NCI-H1417 (cell line): ENCODE results near the gene FAM161B.
"Not testable (repeated sequence)": the region's sequence is repeated elsewhere in the genome, so short reads cannot be mapped to it uniquely, and the experiment has no call there.

Source experiments
- DNase-seq, 3 experiments: peaks; one replicate each; lab custom pipeline; 2025; lab: John Stamatoyannopoulos, UW

The FAM161B gene

DNA sequence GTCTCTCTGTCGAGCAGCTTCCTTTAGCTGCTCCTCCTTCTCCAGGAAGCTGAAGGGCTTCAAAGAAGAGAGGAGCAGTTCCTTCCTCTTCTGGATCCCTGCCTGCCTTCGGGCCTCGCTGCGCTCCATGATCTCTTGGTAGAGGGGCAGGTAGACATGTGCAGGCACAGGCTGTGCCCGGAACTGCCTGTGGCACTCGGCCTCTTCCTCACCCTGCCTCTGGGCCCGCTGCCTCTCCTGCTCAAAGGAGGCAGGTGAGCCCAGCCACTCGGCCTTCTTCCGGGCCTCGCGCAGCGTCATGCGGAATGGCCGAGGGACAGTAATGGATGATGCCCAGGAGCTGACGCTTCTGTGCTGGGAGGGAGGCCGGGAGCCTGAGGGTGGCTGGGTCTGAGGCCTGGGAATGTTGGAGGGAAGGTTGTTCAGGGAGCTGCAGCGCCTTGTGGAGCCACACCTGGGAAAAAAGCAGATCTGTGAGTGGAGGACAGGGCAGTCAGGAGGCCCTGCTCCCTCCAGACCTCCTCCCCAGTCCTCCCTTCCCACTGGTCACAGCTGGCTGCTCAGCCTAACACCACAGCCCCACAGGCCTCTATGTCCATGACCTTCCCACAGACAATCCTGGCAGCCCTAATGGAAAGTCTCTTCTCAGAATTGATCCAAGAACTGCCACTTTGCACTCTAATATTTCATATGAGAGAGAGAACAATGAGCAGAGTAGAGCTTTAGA is 5.3 kb downstream of the FAM161B start:
- no peak for DNase-seq

DNA sequence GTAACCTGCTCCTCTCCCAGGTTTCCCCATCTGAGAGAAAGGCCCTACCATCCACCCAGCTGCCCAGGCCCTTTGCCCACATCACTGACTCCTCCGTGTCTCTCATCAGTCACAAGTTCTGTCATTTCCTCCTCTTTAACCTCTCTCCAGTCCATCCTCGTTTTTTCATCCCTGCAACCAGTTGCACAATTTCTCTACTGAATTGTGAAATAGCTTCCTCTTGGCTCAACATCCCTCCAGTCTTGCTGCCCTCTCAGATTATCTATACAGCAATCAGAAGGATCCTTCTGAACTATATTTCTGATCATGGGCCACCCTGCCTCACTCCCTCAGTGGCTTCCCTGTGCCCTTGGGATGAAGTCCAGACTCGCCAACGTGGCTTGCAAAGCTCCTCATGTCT is 6.8 kb downstream of the FAM161B start:
- no peak for DNase-seq

DNA sequence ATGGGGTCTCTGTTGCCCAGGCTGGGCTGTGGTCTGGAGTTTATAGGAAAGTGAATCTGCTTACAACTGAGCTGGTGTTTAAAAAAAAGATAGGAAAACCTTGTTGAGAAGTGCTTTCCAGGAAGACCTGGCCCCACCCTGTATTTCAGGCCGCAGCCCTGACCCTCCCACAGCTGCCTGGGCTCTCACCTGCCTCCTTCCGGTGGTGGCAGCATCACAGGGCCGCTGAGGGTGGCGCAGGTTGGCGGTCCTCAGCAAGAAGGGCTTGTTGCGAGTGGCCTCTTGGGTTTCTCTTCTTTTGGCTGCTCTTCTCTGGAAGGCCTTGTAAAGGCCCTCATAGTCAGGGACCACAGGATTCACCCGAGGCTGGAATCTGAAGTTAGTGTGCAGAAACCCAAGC is 7.7 kb downstream of the FAM161B start:
- no peak for DNase-seq

DNA sequence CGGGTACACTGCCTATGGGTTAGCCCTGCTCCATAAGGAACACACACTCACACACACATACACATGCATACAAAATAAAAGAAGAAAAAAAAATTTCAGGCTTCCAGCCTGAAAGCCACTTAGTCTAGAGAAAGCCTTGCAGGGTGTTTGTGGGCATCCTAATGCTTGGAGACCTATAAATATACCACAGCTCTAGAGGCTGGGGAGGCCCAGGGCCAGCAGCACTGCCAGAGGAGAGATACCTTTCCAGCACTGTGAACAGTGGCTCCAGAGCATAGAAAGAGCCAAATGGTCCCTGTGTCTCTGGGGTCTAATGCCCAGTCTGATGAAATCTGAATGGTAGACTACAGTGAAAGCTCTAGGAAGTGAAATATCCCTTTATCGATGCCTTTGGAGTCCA is 12.9 kb downstream of the FAM161B start:
- DNase-seq = no peak

DNA sequence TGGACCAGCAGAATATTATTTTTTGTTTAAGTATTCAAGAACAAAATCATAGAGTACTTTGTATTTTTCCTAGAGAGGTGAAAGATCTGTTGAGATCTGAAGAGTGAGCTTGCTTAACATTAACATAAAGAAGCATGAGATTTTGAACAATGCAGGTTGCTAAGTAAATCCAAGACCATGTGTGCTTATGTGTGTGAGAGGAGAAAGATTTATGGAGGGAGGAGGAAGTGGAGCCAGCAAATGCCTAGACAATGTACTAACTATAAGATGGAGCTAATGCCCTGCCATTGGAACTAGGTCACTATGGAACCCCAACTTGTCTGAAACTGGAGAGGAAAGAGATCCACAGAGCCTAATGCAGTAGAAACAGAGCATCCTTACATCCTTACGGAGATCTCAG is 13.3 kb downstream of the FAM161B start:
- DNase-seq = no peak

DNA sequence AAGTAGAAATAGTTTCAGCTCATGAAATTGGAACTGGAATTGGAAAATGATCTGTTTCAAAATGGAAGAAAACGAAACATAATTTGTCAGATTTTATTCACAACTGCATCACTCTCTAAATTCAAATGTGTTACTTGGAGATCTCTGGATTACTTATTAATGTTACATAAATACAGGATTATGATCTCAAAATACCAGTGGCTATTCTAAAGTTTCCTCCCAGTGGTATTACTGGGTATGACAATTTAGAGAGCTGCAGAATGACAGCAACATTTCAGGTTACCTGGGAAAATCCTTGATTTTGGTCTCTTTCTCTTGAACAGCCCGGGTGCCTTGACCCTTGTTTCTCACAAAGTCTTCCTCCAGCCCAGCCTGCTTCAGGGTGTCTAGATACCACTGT is 14.2 kb downstream of the FAM161B start:
- no peak for DNase-seq

DNA sequence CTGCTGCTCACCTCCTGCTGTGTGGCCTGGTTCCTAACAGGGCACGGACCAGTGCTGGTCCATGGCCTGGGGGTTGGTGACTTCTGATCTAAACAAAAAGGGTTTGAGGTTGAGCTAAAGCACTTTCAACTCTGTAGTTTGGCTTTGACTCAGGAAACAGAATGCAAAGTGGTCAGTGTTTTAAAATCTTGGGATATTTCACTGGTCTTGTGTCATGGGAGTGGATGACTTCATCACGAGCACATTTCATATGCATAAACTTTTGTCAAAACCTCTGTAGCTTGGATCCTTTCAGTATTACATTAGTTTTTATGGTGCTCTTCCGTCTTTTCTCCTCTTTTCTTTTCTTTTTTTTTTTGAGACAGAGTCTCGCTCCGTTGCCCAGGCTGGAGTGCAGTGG is 25.6 kb downstream of the FAM161B start:
- peak in 1 of 3 experiments; percentile 8 for DNase-seq

DNA sequence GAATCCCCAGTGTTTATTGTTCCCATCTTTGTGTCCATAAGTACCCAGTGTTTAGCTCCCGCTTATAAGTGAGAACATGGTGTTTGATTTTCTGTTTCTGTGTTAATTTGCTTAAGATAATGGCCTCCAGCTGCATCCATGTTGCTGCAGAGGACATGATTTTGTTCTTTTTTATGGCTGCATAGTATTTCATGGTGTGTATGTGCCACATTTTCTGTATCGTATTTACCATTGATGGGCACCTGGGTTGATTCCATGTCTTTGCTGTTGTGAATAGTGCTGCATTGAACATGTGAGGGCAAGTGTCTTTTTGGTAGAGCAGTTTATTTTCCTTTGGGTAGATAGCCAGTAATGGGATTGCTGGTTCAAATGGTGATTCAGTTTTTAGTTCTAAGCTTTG is 30.4 kb downstream of the FAM161B start:
- not testable (repeated sequence) for DNase-seq

DNA sequence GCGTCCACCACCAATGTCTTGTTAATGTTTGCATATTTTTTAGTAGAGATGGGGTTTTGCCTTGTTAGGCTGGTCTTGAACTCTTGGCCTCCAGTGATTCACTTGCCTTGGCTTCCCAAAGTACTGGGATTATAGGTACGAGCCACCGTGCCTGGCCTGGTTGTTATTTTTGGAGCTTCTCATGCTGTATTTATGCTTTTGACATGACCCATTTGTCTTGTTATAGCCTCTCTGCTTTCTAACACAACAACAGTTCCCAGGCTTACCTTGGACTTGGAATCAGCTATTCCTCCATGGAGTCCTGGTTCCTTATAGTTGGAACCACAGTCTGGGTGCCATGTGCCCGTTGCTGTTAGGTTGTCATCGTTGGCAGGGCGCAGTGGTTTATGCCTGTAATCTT is 33.6 kb downstream of the FAM161B start:
- DNase-seq = no peak

DNA sequence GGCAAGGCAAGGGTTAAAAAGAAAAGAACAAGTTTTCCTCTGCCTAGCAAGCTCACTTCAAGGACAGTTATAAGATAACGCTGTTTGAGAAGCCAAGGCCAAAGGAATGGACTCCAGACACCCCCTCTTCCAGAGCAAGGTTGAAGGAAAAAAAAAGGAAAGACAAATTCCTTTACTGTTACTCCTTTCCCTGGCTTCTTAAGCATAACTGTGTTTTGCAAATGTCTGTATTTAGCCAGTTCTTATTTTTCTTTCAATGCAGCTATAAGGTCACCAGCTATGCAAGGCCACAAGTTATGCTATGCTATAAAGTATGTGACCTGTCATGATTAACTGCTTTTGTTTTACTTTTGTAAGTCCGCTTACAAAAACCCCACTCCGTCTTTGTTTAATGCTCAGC is 36.6 kb downstream of the FAM161B start:
- DNase-seq = no peak

DNA sequence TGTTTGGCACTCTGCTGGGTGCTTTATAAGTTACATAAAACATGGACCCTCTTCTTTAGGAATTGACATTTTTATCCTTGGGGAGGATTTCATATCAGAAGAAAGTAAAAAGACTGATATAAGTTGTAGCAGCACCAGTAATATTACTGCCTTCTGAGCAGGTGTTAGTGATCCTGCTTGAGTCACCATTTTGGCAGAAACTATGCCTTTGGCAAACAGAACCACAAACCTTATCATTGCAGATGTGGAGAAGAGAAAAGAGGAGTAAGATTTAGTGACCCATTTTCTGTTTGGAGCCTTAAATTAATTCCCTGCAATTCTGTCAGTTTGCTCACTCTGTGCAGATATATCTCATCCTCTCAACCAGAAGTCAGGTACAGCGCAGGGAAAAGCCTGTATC is 40.2 kb downstream of the FAM161B start:
- DNase-seq = no peak

DNA sequence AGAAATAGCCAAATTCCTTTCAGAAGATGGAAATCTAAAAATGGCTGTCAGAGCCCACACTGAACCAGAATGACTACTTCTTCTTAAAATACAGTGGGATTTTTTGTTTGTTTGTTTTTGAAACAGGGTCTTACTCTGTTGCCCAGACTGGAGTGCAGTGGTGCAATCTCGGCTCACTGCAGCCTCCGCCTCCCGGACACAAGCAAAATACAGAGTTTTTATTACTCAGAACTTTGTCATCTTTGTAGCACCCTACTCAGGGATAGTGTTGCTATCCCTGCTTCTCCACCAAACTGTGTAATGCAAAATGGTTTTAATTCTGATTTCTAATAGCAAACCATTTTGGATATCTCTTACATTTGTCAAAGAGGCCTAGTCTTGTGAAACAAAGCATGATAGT is 46.9 kb downstream of the FAM161B start:
- no peak for DNase-seq

DNA sequence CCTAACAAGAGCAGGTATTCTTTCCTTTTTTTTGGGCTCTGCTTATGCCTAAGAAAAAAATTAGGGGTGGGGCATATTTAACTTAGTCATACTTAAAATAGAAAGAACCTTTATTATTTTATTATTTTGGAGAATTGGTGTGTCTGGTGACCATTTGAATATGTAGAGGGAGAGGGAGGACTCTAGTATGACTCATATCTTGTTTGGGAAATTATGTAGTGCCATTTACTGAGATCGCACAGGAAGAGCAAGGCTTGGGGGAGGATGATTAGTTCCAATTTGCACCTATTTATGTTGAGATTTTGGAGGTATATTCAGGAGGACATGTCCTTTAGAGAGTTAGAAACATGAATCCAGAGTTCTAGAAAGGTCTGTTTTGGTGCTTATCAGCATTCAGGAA is 53.4 kb downstream of the FAM161B start:
- DNase-seq = no peak

DNA sequence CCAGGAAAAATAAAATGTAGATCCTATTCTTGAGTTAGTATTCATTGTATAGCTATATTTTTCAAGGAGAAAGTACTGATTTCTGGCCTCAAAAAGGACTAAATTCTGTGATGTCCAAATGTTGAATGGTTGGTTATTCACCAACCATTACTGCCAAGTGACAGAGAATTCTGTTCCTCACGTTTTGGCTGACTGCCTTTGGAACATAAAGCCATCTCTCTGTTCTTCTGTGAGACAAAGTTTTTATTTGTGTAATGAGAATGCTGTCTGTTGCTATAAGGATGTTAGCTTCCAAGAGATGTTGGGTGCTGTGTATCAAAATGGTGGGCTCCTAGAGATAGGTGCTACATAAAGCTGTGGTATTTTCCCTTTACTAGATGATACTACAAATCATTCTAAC is 54.0 kb downstream of the FAM161B start:
- no peak for DNase-seq

DNA sequence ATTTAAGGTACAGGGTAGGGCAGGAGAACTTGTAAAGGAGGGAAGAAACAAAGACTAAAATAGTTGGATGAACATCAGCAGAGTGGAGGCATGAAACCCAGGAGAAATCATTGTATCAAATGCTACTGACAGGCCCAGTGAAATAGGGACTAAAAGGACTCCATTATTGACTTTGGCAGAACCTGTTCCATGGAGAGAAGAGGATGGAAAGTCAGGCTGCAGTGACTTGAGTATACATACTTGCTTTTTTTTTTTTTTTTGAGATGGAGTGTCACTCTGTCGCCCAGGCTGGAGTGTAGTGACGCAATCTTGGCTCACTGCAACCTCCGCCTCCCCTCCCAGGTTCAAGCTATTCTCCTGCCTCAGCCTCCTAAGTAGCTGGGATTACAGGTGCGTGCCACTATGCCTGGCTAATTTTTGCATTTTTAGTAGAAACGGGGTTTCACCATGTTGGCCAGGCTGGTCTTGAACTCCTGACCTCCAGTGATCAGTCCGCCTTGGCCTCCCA is 55.7 kb downstream of the FAM161B start:
- DNase-seq = not testable (repeated sequence)

DNA sequence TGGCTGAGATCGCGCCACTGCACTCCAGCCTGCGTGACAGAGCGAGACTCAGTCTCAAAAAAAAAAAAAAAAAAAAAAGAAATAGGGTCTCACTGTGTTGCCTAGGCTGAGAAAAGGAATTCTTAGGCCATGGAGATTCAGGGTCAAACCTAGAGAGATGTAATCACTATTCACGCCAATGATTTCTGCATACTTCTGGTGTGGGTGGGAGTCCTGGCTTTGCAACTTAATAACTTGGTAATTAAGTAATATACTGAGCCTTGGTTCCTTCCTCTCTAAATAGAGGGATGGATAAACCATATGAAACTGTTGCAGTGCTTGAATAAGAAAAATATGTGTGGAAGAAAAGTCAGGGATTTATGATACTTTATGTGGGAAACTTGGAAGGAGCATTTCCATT is 60.5 kb downstream of the FAM161B start:
- DNase-seq = no peak

DNA sequence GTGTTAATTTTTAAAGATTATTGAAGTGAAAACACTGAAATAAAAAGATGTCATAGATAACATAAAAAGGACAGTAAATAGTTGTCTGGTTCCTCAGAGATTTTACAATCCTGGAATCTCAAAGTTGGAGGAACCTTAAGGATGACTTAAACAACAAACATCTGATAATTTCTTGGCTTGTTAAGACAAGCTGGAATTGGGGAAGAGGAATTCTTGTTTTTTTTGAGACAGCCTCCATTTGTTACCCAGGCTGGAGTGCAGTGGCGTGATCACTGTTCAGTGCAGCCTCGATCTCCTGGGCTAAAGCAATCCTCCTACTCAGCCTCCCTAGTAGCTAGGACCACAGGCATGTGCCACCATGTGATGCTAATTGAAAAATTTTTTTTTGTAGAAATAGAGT is 60.9 kb downstream of the FAM161B start:
- no peak for DNase-seq

DNA sequence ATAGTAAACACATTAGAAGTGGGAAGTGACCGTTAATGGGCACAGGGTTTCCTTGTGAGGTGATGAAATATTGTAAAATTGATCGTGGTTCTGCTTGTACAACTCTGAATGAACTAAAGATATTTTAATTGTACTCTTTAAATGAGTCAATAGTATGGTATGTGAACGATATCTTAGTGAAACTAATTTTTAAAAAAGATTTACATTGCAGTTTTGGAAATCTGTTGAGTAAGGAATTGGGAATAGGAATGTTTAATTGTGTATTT is 61.5 kb downstream of the FAM161B start:
- DNase-seq = no peak

DNA sequence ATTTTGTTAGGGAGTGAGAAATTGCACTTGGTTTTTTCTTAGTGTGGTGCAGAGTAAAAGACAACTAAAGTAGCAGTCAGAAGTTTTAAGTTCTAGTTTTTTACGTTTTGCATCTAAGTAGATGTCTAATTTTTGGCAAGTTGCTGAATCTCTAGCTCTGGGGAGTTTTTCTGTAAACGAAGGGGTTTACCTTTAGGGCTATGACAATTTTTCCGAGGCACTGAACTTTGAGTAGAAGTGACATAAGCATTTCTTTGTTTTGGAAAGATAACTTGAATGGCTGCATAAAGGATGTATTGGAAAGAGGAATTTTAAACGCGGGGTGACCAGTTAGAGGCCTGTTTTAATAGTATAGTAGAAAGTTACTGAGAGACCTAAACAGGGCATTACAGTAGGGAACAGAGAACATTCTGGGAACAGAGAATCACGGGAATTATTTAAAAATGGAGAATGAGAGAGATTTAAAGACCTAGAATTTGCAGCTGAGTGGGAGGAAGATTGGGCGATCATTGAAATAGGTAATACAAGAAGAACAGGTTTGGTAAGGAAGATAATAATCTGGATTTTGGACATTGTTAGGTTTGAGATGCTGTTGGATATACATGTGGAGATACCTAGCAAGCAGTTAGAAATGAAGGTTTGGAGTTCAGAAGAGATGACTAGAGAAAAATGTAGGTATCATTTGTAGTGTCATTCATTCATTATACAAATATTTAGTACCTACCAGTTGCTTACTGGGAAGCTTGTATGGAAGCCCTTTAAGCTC is 62.0 kb downstream of the FAM161B start:
- peak in 1 of 3 experiments; percentile 14 for DNase-seq

DNA sequence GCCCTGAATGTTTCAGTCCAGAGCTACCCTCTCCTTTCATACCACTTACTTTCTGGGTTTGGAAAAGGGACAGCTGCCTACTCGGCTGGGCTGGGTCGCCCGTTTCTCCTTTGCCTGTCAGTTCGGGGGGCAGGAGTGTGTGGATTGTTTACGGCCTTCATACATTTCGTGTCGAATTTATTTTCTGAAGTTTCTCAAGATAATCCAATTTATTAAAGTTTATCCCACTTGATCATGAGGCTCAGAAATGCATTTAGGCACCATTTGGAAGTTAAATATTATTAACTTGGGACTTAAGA is 62.6 kb downstream of the FAM161B start:
- DNase-seq = no peak

DNA sequence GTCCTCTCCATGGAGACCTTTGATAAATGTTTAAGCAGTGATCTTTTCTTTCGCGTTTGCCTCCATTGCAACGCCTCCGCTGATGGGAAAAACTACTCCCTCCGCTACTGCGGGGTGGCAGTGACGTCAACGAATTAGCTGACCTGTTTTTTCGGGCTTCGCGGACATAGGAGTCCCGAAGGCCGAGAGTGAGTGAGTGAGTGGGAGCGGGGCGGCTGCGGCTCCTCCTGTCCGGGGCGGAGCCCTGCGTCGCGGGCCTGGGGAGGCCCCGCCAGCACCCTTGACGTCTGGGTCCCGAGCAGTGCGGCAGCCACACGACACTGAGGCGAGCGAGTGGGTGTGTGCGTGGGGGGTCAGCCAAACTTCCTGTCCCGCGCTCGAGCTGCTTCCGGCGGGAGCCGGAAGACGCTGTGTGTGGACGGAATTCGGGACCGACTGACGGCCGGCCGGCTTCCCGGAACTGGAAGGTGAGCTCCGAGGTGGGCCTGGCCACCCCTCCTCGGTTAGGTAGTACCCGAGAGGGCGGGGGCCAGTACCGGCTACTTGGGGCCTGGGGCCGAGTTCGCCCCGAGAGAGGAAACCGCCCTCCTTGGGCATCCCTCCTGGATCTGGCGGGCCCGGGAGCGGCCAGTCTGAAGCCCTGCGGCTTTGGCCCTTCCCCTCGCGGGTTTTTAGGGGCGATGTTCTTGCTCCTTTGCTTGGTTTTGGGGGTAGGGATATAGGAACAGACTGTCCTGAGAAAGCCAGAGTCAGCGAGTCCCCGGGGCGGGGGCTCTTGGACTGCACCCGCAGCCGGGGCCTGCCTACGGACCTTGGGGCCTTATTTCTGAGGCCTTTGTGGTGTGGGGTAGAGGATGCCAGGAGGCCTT is 63.2 kb downstream of the FAM161B start, which contains the start of gene ZNF410:
ZNF410 (plus strand) TSS at position 411 of the 869 bp plus-strand sequence. CDS start 5,317 bp downstream, outside the sequence.
- peak; percentile 88 to 93 (median 92) for DNase-seq

DNA sequence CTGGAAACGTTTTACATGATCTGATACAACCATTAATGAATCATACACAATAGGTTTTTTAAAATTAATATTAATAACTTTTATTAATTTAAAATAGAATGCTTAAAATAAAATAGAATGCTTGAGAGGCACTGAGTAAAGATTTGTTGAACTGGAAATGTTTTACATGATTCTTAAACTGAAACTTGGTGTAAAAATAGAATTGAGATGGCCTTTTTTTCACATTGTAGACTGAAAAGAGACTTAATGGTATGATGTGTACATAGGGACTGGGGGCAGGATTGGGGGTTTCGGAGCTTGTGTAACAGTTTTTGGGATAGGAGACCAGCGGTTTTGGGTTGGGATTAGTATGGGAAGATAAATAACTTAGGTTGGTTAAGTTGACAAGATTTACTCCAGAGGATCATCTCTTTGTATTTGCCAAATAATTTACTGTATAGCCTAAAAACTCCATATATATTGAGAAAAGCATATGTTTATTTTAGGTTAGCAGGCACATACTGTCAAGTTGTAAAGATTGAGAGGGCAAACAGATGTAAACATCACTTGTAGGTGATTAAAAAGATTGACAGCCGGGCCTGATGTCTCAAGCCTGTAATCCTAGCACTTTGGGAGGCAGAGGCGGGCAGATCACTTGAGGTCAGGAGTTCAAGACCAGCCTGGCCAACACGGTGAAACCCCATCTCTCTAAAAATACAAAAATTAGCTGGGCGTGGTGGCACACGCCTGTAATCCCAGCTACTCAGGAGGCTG is 65.3 kb downstream of the FAM161B start:
- no peak for DNase-seq
